ENCODE measurements around the gene BEST4. TPM values are rescaled to one million over a fixed set of nuclear protein-coding genes. Genes with fewer than 3 reads are reported as not detected.
A peak's percentile ranks its signal among the peaks of the same experiment; 100 is the strongest.

Gene BEST4
- total and polyA plus RNA-seq, 2 of the 13 experiments (the other 11 are each of a cell fraction or from before 2014, with no cell fraction given), result 0.77 to 1.4 TPM

DNA sequence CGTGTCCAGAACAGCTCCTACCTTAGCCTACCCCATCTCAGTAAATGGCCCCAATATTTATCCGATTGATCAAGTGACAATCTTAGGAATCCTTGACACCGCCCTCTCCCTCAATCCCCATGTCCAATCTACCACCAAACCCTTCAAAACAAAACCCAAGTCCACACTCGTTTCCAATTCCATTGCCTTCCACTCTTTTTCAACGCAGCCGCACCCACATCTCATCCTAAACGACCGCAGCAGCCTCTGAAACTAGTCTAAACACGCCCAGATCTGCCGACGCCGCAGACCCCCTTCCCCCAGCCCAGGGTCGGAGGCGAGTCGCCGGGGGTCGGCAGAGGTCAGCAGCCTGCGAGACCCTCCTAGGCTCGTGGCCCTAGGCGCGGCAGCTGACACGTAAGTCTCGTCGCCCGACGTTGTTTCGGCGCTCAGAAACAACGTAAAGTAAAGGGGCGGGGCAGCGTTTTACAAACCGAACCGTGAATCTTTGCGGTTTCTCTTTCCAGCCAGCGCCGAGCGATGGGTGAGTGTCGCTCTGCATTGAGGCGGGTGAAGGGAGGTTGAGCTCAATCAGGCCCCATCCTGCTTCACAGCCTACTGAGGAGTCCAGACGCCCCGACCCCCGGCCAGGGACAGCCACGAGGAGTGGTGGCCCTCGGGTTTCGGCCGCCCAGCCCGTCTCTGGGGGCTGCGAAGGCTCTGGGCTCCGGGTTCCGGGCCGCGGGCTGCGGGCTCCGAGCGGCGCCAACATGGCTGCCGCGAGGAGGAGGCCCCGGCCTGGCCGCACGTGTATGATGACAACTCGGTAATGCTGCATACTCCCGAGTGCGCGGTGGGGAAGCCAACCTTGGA is 12.7 kb downstream of the BEST4 start, which contains the start of gene RPS8 (continued):
- TF ChIP-seq, protein P1, sequence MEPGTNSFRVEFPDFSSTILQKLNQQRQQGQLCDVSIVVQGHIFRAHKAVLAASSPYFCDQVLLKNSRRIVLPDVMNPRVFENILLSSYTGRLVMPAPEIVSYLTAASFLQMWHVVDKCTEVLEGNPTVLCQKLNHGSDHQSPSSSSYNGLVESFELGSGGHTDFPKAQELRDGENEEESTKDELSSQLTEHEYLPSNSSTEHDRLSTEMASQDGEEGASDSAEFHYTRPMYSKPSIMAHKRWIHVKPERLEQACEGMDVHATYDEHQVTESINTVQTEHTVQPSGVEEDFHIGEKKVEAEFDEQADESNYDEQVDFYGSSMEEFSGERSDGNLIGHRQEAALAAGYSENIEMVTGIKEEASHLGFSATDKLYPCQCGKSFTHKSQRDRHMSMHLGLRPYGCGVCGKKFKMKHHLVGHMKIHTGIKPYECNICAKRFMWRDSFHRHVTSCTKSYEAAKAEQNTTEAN (CRISPR knock-in tag; conservative IDR thresholded peaks at IDR 0.05), result peak; percentile 78
- peak; percentile 76 for TF ChIP-seq NR2C2 (CRISPR knock-in tag; IDR thresholded peaks at IDR 0.05; ENCODE audit: borderline replicate concordance)
- TF ChIP-seq CENPX (CRISPR knock-in tag; IDR thresholded peaks at IDR 0.05), result no peak
- TF ChIP-seq MXD4 (CRISPR knock-in tag; IDR thresholded peaks at IDR 0.05), result peak; percentile 85
- no peak for TF ChIP-seq ZNF598 (CRISPR knock-in tag; IDR thresholded peaks at IDR 0.05; ENCODE audit: borderline replicate concordance)
- TF ChIP-seq ZNF567 (CRISPR knock-in tag; IDR thresholded peaks at IDR 0.05; ENCODE audit: borderline replicate concordance), result no peak; the same call in 1 of the 2 replicates
- no peak for TF ChIP-seq NCOA1 (CRISPR knock-in tag; IDR thresholded peaks at IDR 0.05)
- TF ChIP-seq, protein P2, sequence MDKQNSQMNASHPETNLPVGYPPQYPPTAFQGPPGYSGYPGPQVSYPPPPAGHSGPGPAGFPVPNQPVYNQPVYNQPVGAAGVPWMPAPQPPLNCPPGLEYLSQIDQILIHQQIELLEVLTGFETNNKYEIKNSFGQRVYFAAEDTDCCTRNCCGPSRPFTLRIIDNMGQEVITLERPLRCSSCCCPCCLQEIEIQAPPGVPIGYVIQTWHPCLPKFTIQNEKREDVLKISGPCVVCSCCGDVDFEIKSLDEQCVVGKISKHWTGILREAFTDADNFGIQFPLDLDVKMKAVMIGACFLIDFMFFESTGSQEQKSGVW (CRISPR knock-in tag; IDR thresholded peaks at IDR 0.05; ENCODE audit: borderline replicate concordance), result no peak
- TF ChIP-seq ZNF3 (CRISPR knock-in tag; IDR thresholded peaks at IDR 0.05), result no peak
- peak; percentile 93; the same call in 1 of the 2 replicates for TF ChIP-seq GTF3A (CRISPR knock-in tag; conservative IDR thresholded peaks at IDR 0.05)
- TF ChIP-seq, protein P3, sequence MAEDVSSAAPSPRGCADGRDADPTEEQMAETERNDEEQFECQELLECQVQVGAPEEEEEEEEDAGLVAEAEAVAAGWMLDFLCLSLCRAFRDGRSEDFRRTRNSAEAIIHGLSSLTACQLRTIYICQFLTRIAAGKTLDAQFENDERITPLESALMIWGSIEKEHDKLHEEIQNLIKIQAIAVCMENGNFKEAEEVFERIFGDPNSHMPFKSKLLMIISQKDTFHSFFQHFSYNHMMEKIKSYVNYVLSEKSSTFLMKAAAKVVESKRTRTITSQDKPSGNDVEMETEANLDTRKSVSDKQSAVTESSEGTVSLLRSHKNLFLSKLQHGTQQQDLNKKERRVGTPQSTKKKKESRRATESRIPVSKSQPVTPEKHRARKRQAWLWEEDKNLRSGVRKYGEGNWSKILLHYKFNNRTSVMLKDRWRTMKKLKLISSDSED (CRISPR knock-in tag; IDR thresholded peaks at IDR 0.05), result no peak
- TF ChIP-seq, protein P4, sequence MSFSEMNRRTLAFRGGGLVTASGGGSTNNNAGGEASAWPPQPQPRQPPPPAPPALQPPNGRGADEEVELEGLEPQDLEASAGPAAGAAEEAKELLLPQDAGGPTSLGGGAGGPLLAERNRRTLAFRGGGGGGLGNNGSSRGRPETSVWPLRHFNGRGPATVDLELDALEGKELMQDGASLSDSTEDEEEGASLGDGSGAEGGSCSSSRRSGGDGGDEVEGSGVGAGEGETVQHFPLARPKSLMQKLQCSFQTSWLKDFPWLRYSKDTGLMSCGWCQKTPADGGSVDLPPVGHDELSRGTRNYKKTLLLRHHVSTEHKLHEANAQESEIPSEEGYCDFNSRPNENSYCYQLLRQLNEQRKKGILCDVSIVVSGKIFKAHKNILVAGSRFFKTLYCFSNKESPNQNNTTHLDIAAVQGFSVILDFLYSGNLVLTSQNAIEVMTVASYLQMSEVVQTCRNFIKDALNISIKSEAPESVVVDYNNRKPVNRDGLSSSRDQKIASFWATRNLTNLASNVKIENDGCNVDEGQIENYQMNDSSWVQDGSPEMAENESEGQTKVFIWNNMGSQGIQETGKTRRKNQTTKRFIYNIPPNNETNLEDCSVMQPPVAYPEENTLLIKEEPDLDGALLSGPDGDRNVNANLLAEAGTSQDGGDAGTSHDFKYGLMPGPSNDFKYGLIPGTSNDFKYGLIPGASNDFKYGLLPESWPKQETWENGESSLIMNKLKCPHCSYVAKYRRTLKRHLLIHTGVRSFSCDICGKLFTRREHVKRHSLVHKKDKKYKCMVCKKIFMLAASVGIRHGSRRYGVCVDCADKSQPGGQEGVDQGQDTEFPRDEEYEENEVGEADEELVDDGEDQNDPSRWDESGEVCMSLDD (CRISPR knock-in tag; IDR thresholded peaks at IDR 0.05; ENCODE audit: borderline replicate concordance), result no peak
- TF ChIP-seq, protein P5, sequence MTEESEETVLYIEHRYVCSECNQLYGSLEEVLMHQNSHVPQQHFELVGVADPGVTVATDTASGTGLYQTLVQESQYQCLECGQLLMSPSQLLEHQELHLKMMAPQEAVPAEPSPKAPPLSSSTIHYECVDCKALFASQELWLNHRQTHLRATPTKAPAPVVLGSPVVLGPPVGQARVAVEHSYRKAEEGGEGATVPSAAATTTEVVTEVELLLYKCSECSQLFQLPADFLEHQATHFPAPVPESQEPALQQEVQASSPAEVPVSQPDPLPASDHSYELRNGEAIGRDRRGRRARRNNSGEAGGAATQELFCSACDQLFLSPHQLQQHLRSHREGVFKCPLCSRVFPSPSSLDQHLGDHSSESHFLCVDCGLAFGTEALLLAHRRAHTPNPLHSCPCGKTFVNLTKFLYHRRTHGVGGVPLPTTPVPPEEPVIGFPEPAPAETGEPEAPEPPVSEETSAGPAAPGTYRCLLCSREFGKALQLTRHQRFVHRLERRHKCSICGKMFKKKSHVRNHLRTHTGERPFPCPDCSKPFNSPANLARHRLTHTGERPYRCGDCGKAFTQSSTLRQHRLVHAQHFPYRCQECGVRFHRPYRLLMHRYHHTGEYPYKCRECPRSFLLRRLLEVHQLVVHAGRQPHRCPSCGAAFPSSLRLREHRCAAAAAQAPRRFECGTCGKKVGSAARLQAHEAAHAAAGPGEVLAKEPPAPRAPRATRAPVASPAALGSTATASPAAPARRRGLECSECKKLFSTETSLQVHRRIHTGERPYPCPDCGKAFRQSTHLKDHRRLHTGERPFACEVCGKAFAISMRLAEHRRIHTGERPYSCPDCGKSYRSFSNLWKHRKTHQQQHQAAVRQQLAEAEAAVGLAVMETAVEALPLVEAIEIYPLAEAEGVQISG (CRISPR knock-in tag; IDR thresholded peaks at IDR 0.05), result peak; percentile 92
- TF ChIP-seq SYNCRIP (IDR thresholded peaks at IDR 0.05; ENCODE audit: insufficient read depth, low read depth, low read length), result no peak
- no peak for TF ChIP-seq SMARCC2 (IDR thresholded peaks at IDR 0.05)
- no peak for TF ChIP-seq SNAI1 (CRISPR knock-in tag; IDR thresholded peaks at IDR 0.05; ENCODE audit: borderline replicate concordance)
- TF ChIP-seq SMAD1 (CRISPR knock-in tag; IDR thresholded peaks at IDR 0.05; ENCODE audit: borderline replicate concordance, low read depth), result no peak; the same call in 1 of the 2 replicates
- peak; percentile 15; the same call in 1 of the 2 replicates for TF ChIP-seq JUND (CRISPR knock-in tag; IDR thresholded peaks at IDR 0.05)

All from HepG2 (cell line).